Stimulated activated CD8-positive, alpha-beta memory T cell treated with anti-CD3 and anti-CD28 coated beads, Interleukin-4, amount 100 ng/mL, for 1 hour (primary cell): ENCODE measurements around the gene ASB16.

Experiments used
- DNase-seq, 2 donors: peaks; one replicate each; pipeline ENCODE4 v3.0.0-alpha.2; 2020; ENCODE audit warnings: low read depth in 2 of 2, low spot score in 1 of 2

Gene ASB16

DNA sequence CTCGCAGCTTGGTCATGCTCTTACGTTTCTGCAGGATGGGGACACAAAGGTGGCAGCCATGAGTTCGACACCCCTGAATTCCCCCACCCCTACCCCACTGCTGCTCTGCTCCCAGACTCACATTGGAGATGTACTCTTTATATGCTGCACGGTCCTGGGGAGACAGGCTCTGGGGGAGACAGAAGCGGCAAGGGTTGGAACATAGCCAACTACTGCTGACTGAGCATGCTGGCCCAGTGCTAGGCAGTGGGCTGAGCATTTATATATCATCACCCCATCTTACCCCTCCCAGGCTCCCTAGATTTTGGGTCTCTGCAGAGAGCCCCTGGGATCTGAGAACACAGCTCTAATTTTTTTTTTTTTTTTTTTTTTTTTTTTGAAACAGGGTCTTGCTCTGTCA, 37.2 kb downstream of the ASB16 start:
- DNase-seq = no peak

DNA sequence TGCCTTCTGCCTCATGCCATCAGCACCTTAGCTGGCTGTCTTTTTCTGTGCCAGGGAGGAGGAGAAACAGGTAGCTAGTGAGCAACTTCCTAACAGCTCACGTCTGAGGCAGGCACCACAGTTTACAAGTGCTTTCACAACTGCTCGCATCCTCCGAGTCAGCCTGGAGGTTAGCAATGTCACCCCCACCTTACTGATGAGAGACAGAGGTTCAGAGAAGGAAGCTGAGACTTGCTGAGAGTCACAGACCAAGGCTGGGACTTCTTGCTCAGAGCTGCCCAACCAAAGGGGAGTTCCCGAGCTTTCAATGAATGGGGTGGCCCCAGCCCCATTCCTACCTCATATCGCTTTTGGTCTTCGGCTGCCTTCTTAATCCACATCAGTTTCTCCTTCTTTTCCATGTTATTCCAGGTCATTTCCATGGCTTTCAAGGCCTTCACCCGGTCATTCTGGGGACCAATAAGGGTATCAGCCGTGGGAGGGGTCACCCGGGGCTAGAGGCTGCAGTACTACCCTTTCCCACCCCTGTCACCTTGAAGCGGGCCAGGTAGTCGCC, 39.4 kb downstream of the ASB16 start:
- DNase-seq = no peak

DNA sequence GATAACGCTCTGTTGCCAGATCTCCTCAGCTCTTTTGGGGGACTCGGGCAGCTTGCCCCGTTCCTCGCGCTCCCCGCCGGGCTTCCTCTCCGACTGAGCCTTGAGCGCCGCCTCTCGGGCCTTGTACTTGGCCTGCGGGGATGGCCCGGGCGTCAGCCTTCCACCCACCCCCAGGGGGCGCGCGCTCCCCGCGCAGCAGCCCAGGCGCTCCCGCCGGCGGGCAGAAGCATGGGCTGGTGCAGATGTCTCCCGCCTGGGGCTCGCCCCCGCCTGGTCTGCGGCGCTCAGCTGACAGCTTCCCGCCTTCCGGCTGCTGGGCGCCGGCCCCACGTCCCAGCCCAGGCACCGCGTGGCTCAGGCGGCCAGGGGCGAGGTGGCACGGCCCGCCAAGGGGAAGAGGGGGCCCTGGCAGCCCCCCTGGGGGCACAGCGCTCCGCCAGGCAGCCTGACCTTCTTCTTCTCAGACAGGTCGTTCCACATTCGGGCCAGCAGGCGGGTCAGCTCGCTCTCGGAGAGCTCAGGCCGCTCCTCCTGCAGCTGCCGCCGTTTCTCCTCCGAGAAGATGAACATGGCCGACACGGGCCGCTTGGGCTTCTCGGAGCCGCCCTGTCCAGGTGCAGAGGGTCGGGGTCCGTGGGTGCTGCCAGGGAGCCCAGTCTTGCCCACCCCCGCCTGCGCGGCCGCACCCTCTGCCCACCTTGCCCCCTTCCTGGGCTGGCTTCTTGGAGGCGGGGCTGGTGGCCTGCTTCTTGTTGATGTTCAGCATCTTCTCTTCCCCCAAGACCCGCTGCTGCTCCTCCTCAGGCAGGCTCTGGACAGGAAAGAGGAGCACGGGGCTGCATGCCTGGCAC, 40.1 kb downstream of the ASB16 start:
- DNase-seq = peak; percentile 75 to 82

DNA sequence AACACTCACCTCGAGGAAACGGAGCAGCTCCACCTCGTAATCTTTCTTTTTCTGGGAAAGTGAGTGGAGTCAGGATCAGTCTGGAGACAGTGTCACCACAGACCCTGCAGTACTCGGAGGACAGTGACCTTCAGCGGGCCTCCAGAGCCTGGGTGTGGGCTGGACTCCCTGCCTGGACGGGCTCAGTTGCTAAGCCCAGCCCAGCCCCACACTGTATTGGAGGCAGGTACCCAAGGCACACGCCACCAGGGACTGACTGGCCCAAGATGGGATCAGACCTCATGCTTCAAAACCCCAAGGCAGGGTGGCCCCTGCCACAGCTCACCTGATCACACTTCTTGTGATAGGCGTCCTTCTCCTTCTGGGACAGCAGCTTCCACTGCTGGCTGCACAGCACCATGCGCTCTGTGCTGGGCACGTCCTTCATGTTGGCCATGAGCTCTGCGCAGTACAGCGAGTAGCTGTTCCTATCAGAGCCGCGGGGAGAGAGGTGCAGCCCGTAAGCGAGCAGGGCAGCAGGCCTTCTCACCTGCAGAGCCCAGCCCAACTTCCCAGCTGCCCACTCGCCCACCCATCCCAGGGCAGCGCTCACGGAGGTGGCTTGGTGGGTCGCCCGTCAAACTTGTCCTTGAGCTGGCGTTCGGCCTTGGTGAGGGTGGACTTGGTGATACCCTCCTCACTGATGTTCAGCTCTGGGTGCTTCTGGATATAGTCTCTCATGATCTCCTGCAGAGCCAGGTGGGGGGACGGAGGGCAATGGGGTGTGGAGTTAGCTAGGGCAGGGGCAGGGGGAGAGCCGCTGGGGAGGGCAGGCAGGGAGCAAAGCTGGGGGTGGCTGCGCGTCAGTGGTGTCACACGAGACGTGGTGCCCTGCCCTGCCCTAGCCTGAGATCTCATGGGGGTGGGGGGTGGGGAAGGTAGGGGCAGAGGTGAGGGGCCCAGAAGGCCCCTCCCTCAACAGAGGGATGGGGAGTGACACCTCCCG, 41.1 kb downstream of the ASB16 start:
- DNase-seq = no peak

DNA sequence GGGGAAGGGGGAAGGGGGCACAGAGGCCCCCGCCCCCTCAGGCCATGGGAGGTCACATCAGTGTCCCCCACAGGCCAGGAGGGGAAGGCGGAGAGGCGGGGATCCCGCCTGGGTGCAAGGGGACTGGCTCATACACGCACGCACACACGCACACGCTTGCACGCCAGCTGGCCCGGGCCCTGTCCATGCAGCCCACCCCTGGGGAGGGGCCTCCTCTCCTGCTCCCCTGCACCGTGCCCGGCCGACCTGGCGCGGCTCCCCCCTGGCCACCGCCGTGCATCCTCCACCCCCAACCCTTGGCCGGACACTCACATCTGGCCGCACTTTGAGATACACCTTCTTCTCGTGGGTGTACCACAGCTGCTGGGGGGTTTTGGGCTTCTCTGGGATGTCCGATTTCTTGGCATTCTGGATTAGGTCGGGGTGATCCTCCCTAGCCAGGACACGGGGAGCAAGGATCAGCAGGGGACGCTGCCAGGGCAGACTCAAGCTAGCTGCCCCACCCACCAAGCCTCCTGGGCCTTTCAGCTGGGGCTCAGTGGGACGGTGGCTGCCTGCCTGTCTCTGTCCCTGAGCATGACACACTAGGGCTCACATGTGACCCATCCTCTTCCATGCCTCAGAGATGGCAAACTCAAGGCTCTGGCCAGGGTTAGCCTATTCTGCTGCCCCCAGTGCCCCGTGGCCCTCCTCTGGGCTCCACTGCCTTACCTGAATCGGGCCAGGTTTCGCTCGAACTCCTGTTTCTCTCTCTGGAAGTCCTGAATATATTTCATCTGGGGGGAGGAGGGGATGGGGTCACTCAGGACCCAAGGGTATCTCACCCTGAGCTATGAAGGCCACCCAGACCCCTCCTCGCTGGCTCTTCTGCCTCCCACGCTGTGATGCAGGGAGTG, 42.3 kb downstream of the ASB16 start:
- DNase-seq = no peak

GRCh38 chr17:44213403-44214229, 43.1 kb downstream of the ASB16 start:
- DNase-seq = no peak

- DNase-seq = no peak
Observed at GRCh38 chr17:44214230-44214494, 43.7 kb downstream of the ASB16 start.

DNA sequence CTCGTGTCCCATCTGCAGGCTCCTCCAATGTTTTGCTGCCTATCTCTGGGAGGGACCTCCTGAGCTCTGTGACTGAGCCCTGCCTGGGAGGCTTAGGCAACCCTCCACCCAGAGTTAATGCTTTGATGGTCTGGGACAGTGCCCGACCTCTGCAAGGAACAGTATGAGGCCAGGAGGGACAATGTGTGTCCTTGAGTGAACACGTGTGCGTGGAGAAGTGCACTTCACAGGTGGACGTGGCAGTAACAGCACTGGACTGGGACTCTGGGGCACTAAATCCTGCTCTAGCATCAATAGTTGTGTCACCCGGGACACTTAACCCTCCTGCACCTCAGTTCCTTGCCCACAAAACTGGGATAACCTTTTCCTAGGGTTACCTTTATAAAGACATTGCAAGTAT, 44.4 kb downstream of the ASB16 start:
- no peak for DNase-seq

- no peak for DNase-seq
Observed at GRCh38 chr17:44216173-44216572, 45.7 kb downstream of the ASB16 start.

DNA sequence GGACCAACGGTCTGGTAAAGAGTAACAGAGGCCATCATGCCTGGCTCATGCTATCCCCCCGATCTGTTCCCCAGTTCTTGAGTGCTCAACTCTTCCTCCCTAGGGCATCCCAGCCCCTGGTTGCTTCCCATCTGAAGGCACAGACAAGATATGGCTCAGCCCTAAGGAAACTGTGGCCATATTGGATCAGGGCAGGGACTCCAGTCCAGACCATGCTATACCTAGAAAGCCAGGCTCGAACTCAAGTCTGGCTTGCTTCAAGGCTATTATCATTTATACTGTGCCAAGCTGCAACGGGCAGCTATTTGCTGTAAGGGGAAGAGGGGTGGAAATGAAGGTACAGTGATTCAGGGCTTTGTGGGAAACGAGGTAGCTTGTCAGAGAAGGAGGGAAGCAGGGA, 46.2 kb downstream of the ASB16 start:
- no peak for DNase-seq

- DNase-seq = no peak
Observed at GRCh38 chr17:44217738-44218343, 47.3 kb downstream of the ASB16 start.

- DNase-seq = peak in 1 of 2 donors; percentile 82
Observed at GRCh38 chr17:44218344-44219107, 48.0 kb downstream of the ASB16 start.

DNA sequence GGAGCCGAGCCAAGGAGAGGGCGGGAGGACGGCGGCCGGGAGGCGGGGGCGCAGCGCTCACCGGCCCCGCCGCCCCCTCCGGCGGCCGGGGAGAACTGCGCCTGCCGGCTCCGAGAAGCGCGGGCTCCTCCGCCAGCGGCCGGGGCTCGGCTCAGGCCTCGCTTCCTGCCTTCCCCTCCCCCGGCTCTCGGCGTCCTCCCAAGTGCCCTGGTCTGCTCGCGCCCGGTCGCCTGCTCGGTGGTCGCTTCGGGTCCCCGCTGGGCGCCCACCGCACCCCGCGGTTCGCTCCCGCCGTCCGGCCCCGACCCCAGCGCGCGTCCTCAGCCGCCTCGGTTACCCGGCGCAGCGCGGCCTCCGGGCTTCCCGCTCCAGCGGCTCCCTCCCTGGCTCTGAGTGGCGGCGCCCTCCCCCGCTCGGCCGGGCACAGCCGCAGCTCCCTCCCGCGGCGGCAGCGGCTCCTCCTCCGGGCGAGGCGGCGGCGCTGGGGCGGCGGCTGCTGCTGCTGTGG, 48.7 kb downstream of the ASB16 start:
- peak in 1 of 2 donors; percentile 35 for DNase-seq

DNA sequence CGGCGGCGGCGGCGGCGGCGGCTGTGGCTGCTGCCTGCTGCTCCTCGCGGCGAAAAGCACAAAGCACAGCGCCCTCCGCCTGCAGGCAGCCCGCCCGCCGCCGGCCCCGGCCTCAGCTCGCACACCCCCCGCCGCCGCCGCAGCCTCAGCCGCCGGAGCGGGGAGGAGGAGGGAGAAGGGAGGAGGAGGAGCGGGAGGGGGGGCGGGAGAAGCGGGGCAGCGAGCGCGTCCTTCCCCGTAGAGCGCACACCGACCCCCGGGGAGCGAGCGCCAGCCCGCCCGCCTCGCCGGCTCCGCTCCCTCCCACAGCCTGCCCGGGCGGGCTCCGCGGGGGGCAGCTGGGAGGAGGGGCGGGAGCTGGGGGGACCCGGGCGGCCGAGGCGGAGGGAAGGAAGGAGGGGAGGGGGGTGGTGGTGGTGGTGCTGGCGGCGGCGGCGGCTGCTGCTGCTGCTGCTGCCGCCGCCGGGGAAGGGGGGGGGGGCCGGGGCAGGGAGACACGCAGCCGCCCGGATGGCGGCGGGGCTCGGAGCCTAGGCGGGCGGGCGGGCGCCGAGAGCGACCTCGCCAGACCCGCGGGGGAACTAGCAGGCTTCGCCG, 49.2 kb downstream of the ASB16 start, which contains the start of gene UBTF:
Gene UBTF, minus strand, starts transcription at position 60 of the 597 bp plus-strand sequence. CDS start 1,446 bp downstream, outside the sequence.
- peak in 1 of 2 donors; percentile 54 for DNase-seq

GRCh38 chr17:44220213-44221083, 49.9 kb downstream of the ASB16 start:
- DNase-seq = peak in 1 of 2 donors; percentile 26

DNA sequence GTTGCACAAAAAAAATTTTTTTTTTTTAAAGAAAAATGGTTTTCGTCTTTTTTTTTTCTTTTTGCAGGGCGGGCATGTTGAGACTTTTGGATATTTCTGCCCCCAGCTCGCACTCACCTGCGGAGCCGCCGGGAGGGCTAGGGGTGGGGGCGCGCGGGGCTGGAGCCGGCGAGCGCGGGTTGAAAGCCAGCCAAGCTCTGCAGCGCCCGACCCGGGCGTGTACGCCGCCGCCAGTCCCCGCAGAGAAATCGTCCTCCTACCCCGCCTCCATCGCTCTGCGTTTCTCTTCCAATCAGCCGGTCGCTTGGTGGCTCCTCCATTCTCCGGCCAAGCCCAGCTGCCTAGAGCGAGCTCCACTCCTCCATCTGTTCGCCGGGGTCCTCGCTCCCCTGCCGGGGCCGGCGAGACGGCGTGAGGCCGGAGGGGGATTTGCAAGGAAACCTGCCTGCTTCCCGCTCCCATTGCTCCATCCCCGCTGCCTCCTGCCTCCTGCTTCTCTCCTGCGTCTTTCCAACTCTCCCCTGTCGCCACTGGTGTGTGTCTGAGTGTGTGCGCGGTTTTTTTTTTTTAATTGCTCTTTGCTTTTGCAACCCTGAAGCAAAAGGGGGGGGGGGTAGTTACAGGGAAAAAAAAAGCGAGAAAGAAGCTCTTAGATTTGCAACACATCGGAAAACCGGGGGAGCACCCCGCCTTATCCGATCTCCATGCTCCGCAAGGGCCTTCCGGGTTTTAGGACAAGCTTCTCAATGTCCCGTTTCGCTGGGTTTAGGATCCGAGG, 50.8 kb downstream of the ASB16 start:
- peak in 1 of 2 donors; percentile 38 for DNase-seq

DNA sequence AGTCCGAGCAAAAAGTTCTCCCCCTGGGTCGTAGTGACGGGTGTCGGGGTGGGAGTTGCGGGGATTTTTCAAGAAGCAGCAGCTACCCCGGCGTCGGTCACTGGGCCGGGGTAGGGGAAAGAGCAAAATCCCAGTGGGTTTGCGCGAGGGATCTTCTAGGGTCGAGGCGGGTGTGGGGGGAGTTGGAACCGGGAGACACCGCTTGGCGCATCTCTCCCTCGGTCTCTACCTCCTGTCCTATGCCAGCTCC, 51.3 kb downstream of the ASB16 start:
- no peak for DNase-seq
